OCI-LY7 (cell line): ENCODE data around the gene SPOCK1.

ENCODE experiments used
- EZH2phosphoT487 ChIP-seq: fragments of 200-600 bp; sonication (generic); IDR thresholded peaks from 2 replicates; pipeline ENCODE4 v1.6.1; 2018; ENCODE audit warnings: low read depth, borderline replicate concordance, mild to moderate bottlenecking, mixed run types, antibody characterized with exemption, low read length, moderate library complexity, mixed read lengths
- TF ChIP-seq, protein P1 (sequence below): fragments of 200-600 bp; sonication (generic); conservative IDR thresholded peaks from 2 replicates; pipeline ENCODE4 v1.5.1; 2014; ENCODE audit warnings: mild to moderate bottlenecking, antibody characterized with exemption, low read length, moderate library complexity, mixed read lengths

DNA sequence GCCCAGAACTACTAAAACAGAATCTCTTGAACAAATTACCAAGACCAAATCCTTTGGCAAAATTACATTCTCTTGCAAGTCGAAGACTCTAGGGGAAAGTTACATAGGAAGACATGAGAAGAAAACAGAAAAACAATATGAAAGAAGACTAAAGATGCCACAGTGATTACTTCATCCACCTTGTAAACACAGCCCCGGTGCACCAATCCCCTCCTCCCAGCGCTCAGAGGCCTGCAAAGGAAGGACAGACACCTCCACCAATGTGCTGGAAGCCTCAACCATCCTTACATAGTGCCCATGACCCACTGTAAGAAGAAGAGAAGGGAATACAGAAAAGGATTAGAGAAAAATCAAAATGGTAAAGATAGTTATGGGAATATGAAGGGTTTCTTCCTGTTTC is 218.5 kb downstream of the SPOCK1 start:
- TF ChIP-seq, protein P1, sequence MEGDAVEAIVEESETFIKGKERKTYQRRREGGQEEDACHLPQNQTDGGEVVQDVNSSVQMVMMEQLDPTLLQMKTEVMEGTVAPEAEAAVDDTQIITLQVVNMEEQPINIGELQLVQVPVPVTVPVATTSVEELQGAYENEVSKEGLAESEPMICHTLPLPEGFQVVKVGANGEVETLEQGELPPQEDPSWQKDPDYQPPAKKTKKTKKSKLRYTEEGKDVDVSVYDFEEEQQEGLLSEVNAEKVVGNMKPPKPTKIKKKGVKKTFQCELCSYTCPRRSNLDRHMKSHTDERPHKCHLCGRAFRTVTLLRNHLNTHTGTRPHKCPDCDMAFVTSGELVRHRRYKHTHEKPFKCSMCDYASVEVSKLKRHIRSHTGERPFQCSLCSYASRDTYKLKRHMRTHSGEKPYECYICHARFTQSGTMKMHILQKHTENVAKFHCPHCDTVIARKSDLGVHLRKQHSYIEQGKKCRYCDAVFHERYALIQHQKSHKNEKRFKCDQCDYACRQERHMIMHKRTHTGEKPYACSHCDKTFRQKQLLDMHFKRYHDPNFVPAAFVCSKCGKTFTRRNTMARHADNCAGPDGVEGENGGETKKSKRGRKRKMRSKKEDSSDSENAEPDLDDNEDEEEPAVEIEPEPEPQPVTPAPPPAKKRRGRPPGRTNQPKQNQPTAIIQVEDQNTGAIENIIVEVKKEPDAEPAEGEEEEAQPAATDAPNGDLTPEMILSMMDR, result no peak
- TF ChIP-seq EZH2phosphoT487, result no peak
